NT2/D1 (cell line): ENCODE data around the gene RCN2.

Source experiments
- DNase-seq: peaks from one replicate; pipeline ENCODE4 v3.0.0-alpha.2; 2011; ENCODE audit warnings: low read depth, low spot score
- H3K27me3 ChIP-seq: 2 replicates; pipeline ENCODE4 v1.6.0; 2011; ENCODE audit warnings: mild to moderate bottlenecking; ENCODE audit not compliant: insufficient read length, insufficient read depth
- H3K36me3 ChIP-seq: 2 replicates; pipeline ENCODE4 v1.6.1; 2011; ENCODE audit warnings: mild to moderate bottlenecking, low read length, mixed read lengths; ENCODE audit not compliant: insufficient read depth, insufficient read length
- H3K4me1 ChIP-seq: 2 replicates; pipeline ENCODE4 v1.5.1; 2011; ENCODE audit not compliant: insufficient read depth, insufficient read length
- H3K4me3 ChIP-seq: 2 replicates; pipeline ENCODE4 v1.5.1; 2011; ENCODE audit warnings: low read depth; ENCODE audit not compliant: insufficient read length
- H3K9ac ChIP-seq: 2 replicates; pipeline ENCODE4 v1.6.0; 2011; ENCODE audit warnings: low read depth; ENCODE audit not compliant: insufficient read length
- H3K9me3 ChIP-seq: 2 replicates; pipeline ENCODE4 v1.5.1; 2011; ENCODE audit warnings: mild to moderate bottlenecking, low read length; ENCODE audit not compliant: insufficient read depth
- SUZ12 ChIP-seq: IDR thresholded peaks from 2 replicates; pipeline ENCODE4 v1.6.1; 2011; ENCODE audit not compliant: insufficient read length, insufficient read depth; ENCODE audit errors: extremely low read depth
- YY1 ChIP-seq: IDR thresholded peaks from 2 replicates; pipeline ENCODE4 v1.6.1; 2011; ENCODE audit not compliant: insufficient read length, insufficient read depth
- ZNF274 ChIP-seq: IDR thresholded peaks from 2 replicates; pipeline ENCODE4 v1.6.1; 2011; ENCODE audit warnings: mild to moderate bottlenecking, low read depth, low read length

Gene RCN2

GRCh38 chr15:76987276-76987675 lies 55.7 kb downstream of the RCN2 start:
- no peak for TF ChIP-seq ZNF274
- Histone ChIP-seq H3K9me3 (no peaks in the 10 kb centered on the region), H3K4me3 (no peak overlapping the region), H3K4me1 (peaks cover 14% of the 10 kb centered on the region), H3K27me3 (no peaks in the 10 kb centered on the region), H3K36me3 (no peaks in the 10 kb centered on the region), H3K9ac (no peak overlapping the region)
- DNase-seq, result no peak

- TF ChIP-seq ZNF274, result no peak
- TF ChIP-seq YY1, result no peak
- no peak for TF ChIP-seq SUZ12
- Histone ChIP-seq H3K27me3 (no peaks in the 10 kb centered on the region), H3K9ac (no peak overlapping the region), H3K9me3 (no peaks in the 10 kb centered on the region), H3K4me1 (peaks cover 14% of the 10 kb centered on the region), H3K4me3 (no peak overlapping the region), H3K36me3 (no peaks in the 10 kb centered on the region)
- no peak for DNase-seq
Measured at GRCh38 chr15:76987896-76988860, 56.6 kb downstream of the RCN2 start.

GRCh38 chr15:76988867-76989780 lies 57.6 kb downstream of the RCN2 start:
- H3K9ac ChIP-seq, result no peak overlapping the region
- no peaks in the 10 kb centered on the region for H3K36me3 ChIP-seq
- H3K27me3 ChIP-seq, result no peaks in the 10 kb centered on the region
- DNase-seq, result no peak
- H3K9me3 ChIP-seq, result no peaks in the 10 kb centered on the region
- no peak for TF ChIP-seq YY1
- no peak for TF ChIP-seq ZNF274
- no peak for TF ChIP-seq SUZ12
- H3K4me1 ChIP-seq, result peaks cover 14% of the 10 kb centered on the region
- no peak overlapping the region for H3K4me3 ChIP-seq

GRCh38 chr15:76991048-76991447 lies 59.5 kb downstream of the RCN2 start:
- TF ChIP-seq SUZ12 (no peak), YY1 (no peak), ZNF274 (no peak)
- no peak overlapping the region for H3K9ac ChIP-seq

GRCh38 chr15:76991741-76992645 lies 60.4 kb downstream of the RCN2 start:
- Histone ChIP-seq H3K4me3 (no peak overlapping the region), H3K4me1 (peaks cover 28% of the 10 kb centered on the region), H3K9me3 (no peaks in the 10 kb centered on the region), H3K27me3 (no peaks in the 10 kb centered on the region), H3K36me3 (no peaks in the 10 kb centered on the region), H3K9ac (no peak overlapping the region)
- TF ChIP-seq YY1 (no peak), SUZ12 (no peak), ZNF274 (no peak)
- DNase-seq, result no peak

More at GRCh38 chr15:76991048-76991447, 59.5 kb downstream of the RCN2 start:
- Histone ChIP-seq H3K36me3 (no peaks in the 10 kb centered on the region), H3K4me1 (peaks cover 21% of the 10 kb centered on the region), H3K4me3 (no peak overlapping the region), H3K9me3 (no peaks in the 10 kb centered on the region), H3K27me3 (no peaks in the 10 kb centered on the region)
- no peak for DNase-seq

- Histone ChIP-seq H3K27me3 (no peaks in the 10 kb centered on the region), H3K36me3 (no peaks in the 10 kb centered on the region), H3K9ac (no peak overlapping the region), H3K4me1 (peaks cover 28% of the 10 kb centered on the region), H3K4me3 (no peak overlapping the region), H3K9me3 (no peaks in the 10 kb centered on the region)
- TF ChIP-seq YY1 (no peak), ZNF274 (no peak), SUZ12 (no peak)
- no peak for DNase-seq
Measured at GRCh38 chr15:76993114-76993725, 61.7 kb downstream of the RCN2 start.
